Measurements from ENCODE around the gene RPL38.

Gene RPL38

DNA sequence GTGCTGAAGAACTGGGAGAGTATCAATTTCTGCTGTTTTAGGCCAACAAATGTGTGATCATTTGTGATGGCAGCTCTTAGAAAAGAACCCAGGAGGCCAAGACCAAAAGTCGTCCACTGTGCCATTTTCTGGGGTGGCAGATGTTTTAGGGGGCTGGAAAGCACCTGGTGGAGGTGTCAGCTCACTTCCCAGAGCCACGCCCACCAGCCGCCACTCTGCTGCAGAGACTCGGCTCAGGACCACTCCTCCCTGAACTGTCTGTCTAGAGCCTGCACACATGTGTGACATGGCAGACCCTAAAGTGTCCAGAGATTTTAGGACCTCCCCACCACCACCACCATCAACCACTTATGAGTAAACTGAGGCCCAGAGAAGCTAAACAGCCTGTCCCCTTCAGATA is 23.9 kb upstream of the RPL38 start:
- H3K4me3 ChIP-seq (ENCODE audit: low read depth, low read length) = no peak overlapping the region
- H3K27me3 ChIP-seq (ENCODE audit: insufficient read depth, low read depth, severe bottlenecking) = no peaks in the 10 kb centered on the region
- no peak overlapping the region; the same call in 1 of the 2 replicates for H3K27ac ChIP-seq
- H3K36me3 ChIP-seq = no peaks in the 10 kb centered on the region
- H3K9me3 ChIP-seq (ENCODE audit: severe bottlenecking) = peaks cover 5% of the 10 kb centered on the region
- TF ChIP-seq, protein P1, sequence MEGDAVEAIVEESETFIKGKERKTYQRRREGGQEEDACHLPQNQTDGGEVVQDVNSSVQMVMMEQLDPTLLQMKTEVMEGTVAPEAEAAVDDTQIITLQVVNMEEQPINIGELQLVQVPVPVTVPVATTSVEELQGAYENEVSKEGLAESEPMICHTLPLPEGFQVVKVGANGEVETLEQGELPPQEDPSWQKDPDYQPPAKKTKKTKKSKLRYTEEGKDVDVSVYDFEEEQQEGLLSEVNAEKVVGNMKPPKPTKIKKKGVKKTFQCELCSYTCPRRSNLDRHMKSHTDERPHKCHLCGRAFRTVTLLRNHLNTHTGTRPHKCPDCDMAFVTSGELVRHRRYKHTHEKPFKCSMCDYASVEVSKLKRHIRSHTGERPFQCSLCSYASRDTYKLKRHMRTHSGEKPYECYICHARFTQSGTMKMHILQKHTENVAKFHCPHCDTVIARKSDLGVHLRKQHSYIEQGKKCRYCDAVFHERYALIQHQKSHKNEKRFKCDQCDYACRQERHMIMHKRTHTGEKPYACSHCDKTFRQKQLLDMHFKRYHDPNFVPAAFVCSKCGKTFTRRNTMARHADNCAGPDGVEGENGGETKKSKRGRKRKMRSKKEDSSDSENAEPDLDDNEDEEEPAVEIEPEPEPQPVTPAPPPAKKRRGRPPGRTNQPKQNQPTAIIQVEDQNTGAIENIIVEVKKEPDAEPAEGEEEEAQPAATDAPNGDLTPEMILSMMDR (IDR thresholded peaks at IDR 0.05; ENCODE audit: low read depth, low read length) = no peak
- DNase-seq = no peak

DNA sequence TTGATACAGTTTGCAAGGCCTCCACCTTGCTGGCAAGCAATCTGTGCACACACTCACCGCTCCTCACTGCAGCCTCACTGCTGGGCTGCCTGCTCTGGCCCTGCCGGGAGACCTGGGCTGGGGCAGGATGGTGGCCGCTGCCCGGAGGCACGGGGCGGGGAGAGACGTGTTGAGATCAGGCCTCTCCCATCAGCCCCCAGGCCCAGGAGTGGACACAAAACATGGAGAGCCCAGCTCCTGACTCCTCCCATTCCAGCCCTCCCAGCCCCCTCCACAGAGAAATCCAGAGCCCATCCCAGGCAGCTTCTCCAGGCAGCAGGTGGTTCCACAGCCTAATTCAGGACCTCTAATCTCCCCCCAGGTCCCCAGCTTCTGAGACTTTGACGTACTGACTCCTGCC is 23.1 kb upstream of the RPL38 start:
- H3K4me3 ChIP-seq (ENCODE audit: low read depth, low read length) = no peak overlapping the region
- TF ChIP-seq, protein P1 (IDR thresholded peaks at IDR 0.05; ENCODE audit: low read depth, low read length) = no peak
- peak; percentile 80 for DNase-seq
- peak overlapping the region; percentile 60 for H3K27ac ChIP-seq
- peaks cover 5% of the 10 kb centered on the region for H3K9me3 ChIP-seq (ENCODE audit: severe bottlenecking)
- no peaks in the 10 kb centered on the region for H3K27me3 ChIP-seq (ENCODE audit: insufficient read depth, low read depth, severe bottlenecking)
- no peaks in the 10 kb centered on the region for H3K36me3 ChIP-seq

DNA sequence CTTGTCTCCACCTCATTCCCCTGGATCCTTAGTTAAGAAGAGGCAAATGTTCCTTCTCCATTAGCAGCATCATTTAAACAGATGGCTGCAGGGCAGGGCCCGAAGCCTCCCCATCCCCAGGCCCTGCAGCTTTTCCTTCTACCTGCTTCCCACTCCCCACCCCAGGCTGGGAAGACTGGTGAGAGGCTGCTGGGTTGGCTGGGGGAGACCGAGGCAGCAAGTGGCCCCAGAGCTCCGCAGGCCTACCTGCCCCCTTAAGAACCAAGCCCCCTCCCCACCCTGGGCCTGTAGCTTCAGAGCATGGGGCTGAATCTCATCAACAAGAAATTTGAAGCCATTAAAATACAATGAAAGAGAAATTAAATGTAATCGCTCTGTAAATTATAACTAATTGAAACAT is 22.1 kb upstream of the RPL38 start:
- TF ChIP-seq, protein P1 (IDR thresholded peaks at IDR 0.05; ENCODE audit: low read depth, low read length) = no peak
- Histone ChIP-seq H3K27ac (no peak overlapping the region), H3K4me3 (ENCODE audit: low read depth, low read length) (no peak overlapping the region), H3K9me3 (ENCODE audit: severe bottlenecking) (peaks cover 5% of the 10 kb centered on the region), H3K36me3 (no peaks in the 10 kb centered on the region), H3K27me3 (ENCODE audit: insufficient read depth, low read depth, severe bottlenecking) (no peaks in the 10 kb centered on the region)
- no peak for DNase-seq

DNA sequence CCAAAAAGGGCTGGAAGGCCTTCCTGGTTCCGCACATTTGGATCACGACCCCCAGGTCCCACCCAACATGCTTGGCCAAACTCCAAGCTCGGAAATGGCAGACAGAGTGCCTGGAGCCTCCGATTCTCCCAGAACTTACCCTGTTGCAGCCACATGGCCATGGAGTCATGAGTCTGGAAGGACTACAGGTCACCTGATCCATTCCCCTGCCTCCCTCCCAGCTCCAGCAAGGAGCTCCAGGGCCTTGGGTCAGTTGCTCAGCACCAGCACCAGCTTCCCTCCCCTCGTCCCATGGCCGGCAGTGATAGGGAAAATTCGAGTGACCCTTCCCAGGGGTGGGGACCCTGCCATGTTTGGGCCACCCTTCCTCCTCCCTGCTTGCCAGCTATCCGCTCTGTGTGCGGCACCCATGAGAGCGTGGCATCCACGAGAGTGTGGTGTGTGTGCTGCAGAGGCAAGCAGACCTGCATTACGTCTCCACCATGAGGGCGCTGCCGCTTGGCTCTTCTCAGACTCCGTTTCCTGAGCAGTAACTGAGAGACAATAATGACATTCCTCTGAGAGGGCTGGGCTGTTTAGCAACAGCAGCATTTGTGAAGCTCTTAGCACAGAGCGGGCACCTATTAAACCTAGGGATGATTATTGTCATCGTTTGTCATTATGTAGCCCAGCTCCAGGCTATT is 21.3 kb upstream of the RPL38 start:
- Histone ChIP-seq H3K27ac (no peak overlapping the region), H3K36me3 (no peaks in the 10 kb centered on the region), H3K9me3 (ENCODE audit: severe bottlenecking) (peaks cover 5% of the 10 kb centered on the region), H3K27me3 (ENCODE audit: insufficient read depth, low read depth, severe bottlenecking) (no peaks in the 10 kb centered on the region), H3K4me3 (ENCODE audit: low read depth, low read length) (no peak overlapping the region)
- no peak for DNase-seq
- TF ChIP-seq, protein P1 (IDR thresholded peaks at IDR 0.05; ENCODE audit: low read depth, low read length) = no peak

- Histone ChIP-seq H3K9me3 (ENCODE audit: severe bottlenecking) (peaks cover 5% of the 10 kb centered on the region), H3K36me3 (no peaks in the 10 kb centered on the region), H3K4me3 (ENCODE audit: low read depth, low read length) (no peak overlapping the region), H3K27ac (no peak overlapping the region), H3K27me3 (ENCODE audit: insufficient read depth, low read depth, severe bottlenecking) (no peaks in the 10 kb centered on the region)
- no peak for DNase-seq
- TF ChIP-seq, protein P1 (IDR thresholded peaks at IDR 0.05; ENCODE audit: low read depth, low read length) = no peak
Observed at GRCh38 chr17:74183411-74183810, 20.1 kb upstream of the RPL38 start.
